ENCODE results near the gene MUC6. TPM values are rescaled to one million over a fixed set of nuclear protein-coding genes. Genes with fewer than 3 reads are reported as not detected.

The MUC6 gene
- polyA plus RNA-seq, 1 of the 3 experiments (the other 2 are of a cell fraction): not detected

- no peaks in the 10 kb centered on the region for H3K36me3 ChIP-seq (replicated peaks in 1 of 2; ENCODE audit: control insufficient read depth in 1 of 2, insufficient read depth in 2 of 2, low read length in 1 of 2)
- no peaks in the 10 kb centered on the region for H4K20me1 ChIP-seq (ENCODE audit: insufficient read depth)
- no peaks in the 10 kb centered on the region for H3K79me2 ChIP-seq (ENCODE audit: insufficient read depth)
- TF ChIP-seq EZH2phosphoT487 (IDR thresholded peaks at IDR 0.05; ENCODE audit: borderline replicate concordance, low read depth) (no peak), MXI1 (IDR thresholded peaks at IDR 0.05; ENCODE audit: low read depth, low read length) (no peak), USF1 (IDR thresholded peaks at IDR 0.05; ENCODE audit: borderline replicate concordance, low read depth) (no peak), MEF2A (IDR thresholded peaks at IDR 0.05; ENCODE audit: borderline replicate concordance, low read depth) (no peak), SIN3A (IDR thresholded peaks at IDR 0.05; ENCODE audit: borderline replicate concordance, low read depth, low read length) (no peak), CHD2 (IDR thresholded peaks at IDR 0.05; ENCODE audit: low read length, partially characterized antibody) (no peak), YY1 (IDR thresholded peaks at IDR 0.05; ENCODE audit: low read depth) (no peak), EP300 (IDR thresholded peaks at IDR 0.05; ENCODE audit: borderline replicate concordance in 1 of 2, low read depth in 1 of 2, low read length in 1 of 2) (no peak), TEAD4 (IDR thresholded peaks at IDR 0.05; ENCODE audit: borderline replicate concordance, insufficient read depth) (no peak), GATA2 (CRISPR knock-in tag; IDR thresholded peaks at IDR 0.05) (no peak), NFIC (IDR thresholded peaks at IDR 0.05; ENCODE audit: borderline replicate concordance) (no peak), TAF1 (IDR thresholded peaks at IDR 0.05; ENCODE audit: borderline replicate concordance, low read depth, low read length) (no peak), TCF12 (IDR thresholded peaks at IDR 0.05) (no peak), JUND (IDR thresholded peaks at IDR 0.05) (no peak), USF2 (IDR thresholded peaks at IDR 0.05; ENCODE audit: borderline replicate concordance, low read depth, low read length) (no peak), ZBTB33 (IDR thresholded peaks at IDR 0.05; ENCODE audit: borderline replicate concordance, low read depth) (no peak), FOSL2 (IDR thresholded peaks at IDR 0.05; ENCODE audit: borderline replicate concordance, low read depth) (no peak), GABPA (IDR thresholded peaks at IDR 0.05; ENCODE audit: low read depth) (no peak), ELF1 (IDR thresholded peaks at IDR 0.05) (no peak)
- DNase-seq: no peak
- H3K9ac ChIP-seq: no peak overlapping the region
- no peaks in the 10 kb centered on the region for H3K27me3 ChIP-seq (ENCODE audit: insufficient read depth)
- H3K9me3 ChIP-seq: no peaks in the 10 kb centered on the region
- no peak overlapping the region for H3K4me2 ChIP-seq
- H3K27ac ChIP-seq (ENCODE audit: low read depth in 2 of 2, low read length in 1 of 2): no peak overlapping the region
- 35% methylated on average over 17 of the region's 18 CpGs for WGBS (ENCODE audit: low lambda C conversion rate)
- H2AFZ ChIP-seq (ENCODE audit: low read depth): no peak overlapping the region
- no peaks in the 10 kb centered on the region for H3K9me2 ChIP-seq
- CTCF ChIA-PET: interaction anchor here (1.3 to 3.6 kb wide), 2 partner anchors 10 to 457 kb away, joined by 3 to 16 read pairs; no protein-coding TSS in a partner anchor
- H3F3A ChIP-seq (replicated peaks; ENCODE audit: insufficient read depth): no peaks in the 10 kb centered on the region
- no peak overlapping the region for H3K4me3 ChIP-seq (ENCODE audit: low read depth in 2 of 2, low read length in 1 of 2)
- POLR2A ChIA-PET: no interaction called here
- no peaks in the 10 kb centered on the region for H3K4me1 ChIP-seq (ENCODE audit: control insufficient read depth in 1 of 2, insufficient read depth in 2 of 2, low read depth in 1 of 2, low read length in 1 of 2)
Observed at GRCh38 chr11:1060852-1061616, 24.5 kb upstream of the MUC6 start.

Data from SK-N-SH (cell line).